OCI-LY7 (cell line): ENCODE measurements around the gene NOL7.

Experiments used
- EZH2phosphoT487 ChIP-seq: fragments of 200-600 bp; sonication (generic); IDR thresholded peaks from 2 replicates; pipeline ENCODE4 v1.6.1; 2018; ENCODE audit warnings: low read depth, borderline replicate concordance, mild to moderate bottlenecking, mixed run types, antibody characterized with exemption, low read length, moderate library complexity, mixed read lengths
- TF ChIP-seq, protein P1 (sequence below): fragments of 200-600 bp; sonication (generic); conservative IDR thresholded peaks from 2 replicates; pipeline ENCODE4 v1.5.1; 2014; ENCODE audit warnings: mild to moderate bottlenecking, antibody characterized with exemption, low read length, moderate library complexity, mixed read lengths

DNA sequence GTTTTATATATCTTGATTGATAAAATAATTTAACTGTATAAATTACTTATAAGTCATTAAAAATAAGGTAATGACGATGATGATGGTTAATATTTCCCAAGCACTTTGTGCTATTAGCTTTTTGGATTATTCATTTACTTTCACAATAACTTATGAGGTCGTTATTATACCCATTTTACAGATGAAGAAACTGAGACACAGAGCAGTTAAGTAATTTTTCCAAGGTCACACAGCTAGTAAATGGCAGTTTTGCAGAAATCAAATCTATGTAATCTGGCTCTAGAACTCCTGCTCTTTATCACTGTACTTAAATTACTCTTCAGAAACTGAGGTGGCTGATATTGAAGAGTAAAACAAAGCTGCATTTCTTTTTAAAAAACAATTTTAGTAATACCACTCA is 18.2 kb downstream of the NOL7 start:
- TF ChIP-seq, protein P1, sequence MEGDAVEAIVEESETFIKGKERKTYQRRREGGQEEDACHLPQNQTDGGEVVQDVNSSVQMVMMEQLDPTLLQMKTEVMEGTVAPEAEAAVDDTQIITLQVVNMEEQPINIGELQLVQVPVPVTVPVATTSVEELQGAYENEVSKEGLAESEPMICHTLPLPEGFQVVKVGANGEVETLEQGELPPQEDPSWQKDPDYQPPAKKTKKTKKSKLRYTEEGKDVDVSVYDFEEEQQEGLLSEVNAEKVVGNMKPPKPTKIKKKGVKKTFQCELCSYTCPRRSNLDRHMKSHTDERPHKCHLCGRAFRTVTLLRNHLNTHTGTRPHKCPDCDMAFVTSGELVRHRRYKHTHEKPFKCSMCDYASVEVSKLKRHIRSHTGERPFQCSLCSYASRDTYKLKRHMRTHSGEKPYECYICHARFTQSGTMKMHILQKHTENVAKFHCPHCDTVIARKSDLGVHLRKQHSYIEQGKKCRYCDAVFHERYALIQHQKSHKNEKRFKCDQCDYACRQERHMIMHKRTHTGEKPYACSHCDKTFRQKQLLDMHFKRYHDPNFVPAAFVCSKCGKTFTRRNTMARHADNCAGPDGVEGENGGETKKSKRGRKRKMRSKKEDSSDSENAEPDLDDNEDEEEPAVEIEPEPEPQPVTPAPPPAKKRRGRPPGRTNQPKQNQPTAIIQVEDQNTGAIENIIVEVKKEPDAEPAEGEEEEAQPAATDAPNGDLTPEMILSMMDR, result no peak
- no peak for TF ChIP-seq EZH2phosphoT487
